ENCODE measurements around the gene ABR. TPM values are rescaled to one million over a fixed set of nuclear protein-coding genes. Genes with fewer than 3 reads are reported as not detected.

The ABR gene
- total RNA-seq, 1 donor from 2014 or later: 134 TPM

DNA sequence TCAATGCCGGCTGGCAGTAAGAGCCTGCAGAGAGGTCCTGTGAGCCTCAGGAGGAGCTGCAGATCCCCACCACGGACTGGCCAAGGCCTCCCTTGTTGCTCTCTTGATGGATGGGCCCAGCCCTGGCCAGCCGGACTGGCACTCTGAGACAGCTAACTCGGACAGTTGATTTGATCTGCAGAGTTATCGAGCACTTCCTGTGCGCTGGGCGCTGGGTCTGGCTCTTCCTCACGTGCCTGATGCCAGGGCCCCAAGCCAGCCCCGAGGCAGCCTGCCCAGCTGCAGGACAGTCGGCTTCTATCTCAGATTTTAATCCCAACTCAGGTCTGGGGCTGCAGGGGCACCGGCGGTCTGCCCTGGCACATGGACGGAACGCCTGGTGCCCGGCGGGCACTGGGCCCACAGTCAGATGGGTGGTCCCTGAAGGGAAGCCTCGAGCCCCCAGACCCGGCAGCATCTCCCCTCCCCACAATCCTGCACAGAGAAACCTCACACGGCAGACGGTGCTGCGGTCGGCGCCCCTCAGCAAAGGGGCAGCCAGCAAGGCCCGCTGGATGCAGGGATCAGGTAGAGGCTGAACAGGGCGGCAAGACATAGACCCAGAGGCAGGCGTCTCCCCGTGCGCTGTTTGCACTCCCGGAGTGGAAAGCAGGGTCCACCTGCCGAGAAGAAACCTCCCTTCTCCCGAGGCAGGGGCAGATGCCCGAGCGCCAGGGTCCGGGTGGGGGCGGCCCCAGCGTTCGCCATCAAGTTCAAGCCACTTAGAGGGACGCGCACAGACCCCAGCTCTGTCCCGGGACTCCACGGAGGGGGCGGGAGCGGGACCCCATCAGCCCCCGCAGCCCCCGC, 148.9 kb downstream of the ABR start:
- DNase-seq: peak; percentile 41

DNA sequence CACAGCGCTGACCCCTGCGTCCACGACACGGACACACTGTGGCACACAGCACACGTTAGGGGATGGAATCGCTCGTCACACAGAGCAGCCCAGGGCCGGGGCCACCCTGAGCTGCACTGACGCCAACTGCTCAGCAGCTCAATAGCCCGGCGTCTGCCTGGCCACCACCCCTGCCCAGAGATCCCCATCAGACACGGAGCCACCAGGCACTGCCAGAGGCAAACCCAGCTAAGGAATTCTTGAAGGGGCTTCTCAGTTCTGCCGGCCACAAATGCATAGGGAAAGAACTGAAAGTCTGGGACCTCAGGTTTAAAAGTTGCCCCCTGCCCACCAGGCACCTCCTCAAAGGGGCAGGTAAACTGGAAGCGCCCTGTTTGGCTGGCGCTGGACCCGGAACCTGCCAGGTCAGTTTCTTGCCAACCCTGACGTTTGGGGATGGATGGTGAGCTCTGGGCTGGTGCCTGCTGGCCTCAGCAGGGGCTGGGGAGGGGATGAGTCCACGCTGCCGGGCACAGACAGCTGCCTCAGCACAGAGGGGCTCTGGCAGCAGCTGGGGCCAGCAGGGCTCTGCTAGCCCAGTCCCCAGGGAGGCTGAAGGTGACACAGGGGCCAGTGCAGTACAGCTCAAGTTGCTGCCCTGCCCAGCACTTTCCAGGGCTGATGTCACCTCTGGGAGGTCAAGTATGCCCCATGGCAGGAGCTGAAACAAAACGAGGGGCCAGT, 149.7 kb downstream of the ABR start:
- DNase-seq: no peak

DNA sequence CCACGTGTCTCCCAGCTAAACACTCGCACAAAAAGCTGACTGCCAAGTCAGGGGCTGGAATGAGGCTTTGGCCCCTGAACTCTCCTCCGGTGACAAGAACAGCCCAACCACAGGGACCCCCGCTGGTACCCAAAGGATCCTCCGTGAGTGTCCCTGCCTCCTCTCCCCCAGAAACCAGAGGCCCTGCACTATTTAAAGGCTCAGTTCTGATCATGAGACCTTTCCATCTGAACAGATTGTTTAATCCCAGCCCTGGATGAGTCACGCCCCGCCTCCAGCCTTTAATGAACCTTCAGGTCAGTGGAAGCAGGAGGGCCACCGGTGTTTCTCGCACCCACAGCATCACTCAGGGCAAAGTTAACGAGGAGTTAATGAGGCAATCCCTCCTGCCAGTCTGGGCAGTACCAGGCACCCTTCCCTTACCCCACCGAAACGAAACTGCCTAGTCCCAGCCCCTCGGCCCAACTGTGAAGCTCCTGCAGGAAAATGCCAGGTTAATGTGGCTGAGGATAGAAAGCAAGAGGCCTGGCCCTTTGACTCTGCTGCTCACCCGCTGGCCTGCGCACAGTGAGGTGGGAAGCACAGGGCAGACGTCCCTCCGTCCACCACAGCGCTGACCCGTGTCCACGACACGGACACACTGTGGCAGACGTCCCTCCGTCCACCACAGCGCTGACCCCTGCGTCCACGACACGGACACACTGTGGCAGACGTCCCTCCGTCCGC, 150.4 kb downstream of the ABR start:
- peak; percentile 57 for DNase-seq

DNA sequence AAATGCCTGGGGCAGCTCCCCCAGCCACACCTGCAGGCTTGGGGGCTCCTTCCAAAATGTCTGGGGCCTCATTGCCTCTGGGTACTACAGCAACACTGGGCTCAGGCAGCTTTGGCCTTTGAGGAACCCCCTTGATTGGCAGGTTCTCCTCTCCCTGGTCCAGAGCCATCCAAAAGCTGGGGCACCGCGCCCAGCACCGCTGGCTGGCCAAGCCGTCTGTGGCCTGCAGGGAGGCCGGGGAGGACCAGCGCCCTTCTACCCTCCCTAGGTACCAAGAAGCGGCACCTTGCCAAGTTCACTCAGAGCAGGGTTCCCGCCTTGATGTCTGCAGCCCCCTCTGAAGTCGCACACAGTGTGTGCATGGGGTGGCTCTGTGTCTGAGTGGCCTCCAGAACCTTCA, 152.7 kb downstream of the ABR start:
- no peak for DNase-seq

DNA sequence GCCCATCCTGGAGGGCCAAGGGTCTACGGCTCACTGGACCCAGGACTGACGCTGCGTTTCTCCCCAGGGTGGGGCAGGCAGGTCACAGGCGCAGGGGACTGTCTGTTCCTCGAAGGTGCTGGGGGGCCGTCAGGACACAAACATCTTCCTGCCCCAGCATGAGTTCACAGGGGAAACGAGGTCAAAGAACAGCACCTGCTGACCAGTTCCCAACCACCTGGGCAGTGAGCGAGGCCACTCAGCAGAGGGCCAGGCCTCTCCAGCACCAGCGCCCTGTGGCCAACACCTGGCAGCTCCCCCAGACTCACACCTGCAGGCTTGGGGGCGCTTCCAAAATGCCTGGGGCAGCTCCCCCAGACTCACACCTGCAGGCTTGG, 153.2 kb downstream of the ABR start:
- DNase-seq: no peak

DNA sequence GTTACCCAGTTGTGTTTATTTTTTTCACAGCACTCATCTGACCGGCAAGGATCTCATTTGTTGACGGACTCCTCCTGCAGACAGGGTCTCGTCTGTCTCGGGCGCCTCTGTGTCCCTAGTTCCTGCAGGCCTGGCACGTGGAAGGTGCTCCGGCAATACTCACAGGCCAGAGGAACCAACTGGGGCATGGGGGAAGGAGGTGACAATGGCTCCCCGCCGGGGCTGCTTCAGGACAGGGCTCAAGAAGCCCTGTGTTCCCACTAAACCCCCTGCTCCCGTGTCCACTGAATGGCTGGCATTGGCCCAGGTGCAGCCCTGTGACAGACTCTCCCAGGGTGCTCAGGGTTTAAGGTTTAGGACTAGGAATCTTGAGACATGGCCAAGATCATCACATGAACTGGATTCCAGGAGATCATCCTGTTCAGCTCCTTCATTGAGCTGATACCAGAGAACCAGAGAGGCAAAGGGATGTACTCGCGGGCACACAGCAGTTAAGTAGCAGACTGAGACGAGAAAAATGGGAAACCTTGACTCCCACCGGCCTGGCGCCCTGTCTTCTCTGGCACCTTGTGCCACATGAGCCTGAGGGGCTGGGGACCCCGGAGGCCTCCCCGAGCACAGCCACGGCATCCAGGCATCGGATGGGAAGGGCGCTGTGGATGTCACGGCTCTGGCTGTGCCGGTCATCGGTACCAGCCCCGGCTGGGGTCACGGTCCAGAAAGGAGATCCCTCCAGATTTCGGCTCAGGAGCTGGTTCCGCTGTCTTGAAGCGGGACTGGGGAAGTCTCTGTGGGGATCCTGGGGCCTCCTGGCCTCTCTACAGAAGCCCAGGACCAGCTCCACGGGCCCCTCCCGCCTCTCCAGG, 153.8 kb downstream of the ABR start:
- DNase-seq: no peak

DNA sequence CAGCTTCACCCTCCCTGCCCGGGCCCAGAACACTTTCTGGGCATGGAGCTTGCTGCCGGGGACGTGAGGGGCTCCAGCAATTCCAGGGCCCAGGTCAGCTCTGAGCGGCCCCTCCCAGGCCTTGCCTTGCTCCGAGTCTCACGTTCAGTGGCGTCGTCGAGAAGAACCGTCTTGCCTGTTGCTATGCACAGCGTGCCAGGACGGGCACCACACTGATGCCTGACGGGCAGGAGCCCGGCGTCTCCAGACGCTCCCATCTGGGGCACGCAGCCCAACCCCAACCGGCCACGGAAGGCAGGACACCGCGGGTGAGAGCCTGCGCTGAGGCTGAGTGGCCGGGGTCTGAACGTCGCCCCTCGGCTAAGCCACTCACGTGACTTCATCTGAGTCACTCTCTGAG, 155.7 kb downstream of the ABR start:
- no peak for DNase-seq

DNA sequence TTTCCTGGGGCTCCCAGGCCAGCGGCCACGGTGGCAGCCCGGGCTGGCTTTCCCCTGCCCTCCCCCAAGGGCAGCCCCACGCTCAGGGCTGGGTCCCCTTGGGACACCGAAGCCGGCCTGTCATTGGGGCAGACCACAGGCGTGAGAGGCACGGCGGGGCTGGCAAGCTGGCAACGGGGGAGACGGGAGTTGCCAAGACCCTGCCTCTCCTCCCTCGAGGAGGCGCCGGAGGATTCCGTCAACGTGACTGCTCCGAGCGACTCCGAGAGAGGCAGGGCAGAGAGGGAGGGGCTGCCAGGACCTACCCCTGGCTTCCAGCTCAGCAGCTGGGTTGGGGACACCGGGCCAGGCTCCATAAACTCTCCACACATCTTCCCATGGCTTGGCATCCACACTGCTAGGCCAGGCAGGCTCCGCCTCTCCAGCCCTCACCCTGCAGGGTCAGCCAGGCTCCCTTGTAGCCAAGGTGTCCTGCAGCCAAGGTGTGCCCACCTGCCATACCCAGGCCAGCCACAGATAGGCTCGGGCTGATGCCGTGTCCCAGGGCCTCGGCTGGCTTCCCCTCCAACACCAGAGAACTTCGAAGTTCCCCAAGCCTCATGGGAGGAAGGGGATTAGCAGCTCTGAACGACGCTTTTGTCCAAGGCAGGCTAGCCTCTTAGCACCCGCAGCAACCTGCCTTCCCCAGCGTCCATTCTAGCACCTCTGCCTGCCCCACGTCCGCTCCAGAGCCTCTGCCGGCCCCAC, 157.3 kb downstream of the ABR start:
- DNase-seq: no peak

DNA sequence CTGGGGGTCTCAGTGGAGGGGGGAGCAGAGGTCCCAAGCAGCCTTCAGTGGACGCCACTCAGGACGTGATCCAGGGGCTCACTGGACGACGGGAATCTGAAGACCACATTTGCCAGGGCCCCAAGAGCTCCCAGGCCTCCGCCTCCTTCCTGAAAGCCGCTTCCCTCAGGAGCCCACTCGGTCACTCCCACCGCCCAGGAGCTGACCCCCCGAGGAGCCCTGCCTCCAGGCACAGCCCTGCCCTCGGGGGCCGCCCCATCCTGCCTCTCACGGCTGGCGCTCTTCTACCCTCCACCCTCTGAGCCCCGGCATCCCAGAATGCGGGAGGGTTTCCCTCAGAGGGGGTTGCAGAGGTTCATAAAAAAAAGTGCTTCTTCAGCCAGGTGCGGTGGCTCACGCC, 158.6 kb downstream of the ABR start:
- DNase-seq: no peak

DNA sequence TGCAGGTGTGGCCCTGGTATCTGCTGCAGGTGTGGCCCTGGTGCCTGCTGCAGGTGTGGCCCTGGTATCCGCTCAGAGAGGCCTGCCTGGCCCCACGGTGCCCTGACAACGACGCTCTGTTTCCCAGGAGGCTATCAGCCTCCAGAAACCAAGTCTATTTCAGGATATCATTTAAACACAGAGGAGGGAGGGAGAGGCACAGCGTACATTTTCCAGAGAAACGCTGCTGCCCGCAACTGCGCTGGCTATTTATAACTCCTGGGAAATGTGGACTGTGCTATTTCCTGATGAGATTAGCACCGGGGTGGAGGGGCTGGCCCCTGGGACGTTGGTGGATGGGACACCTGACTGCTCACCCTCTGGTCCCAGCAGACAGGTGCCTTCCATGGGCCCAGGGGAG, 160.3 kb downstream of the ABR start:
- DNase-seq: no peak

DNA sequence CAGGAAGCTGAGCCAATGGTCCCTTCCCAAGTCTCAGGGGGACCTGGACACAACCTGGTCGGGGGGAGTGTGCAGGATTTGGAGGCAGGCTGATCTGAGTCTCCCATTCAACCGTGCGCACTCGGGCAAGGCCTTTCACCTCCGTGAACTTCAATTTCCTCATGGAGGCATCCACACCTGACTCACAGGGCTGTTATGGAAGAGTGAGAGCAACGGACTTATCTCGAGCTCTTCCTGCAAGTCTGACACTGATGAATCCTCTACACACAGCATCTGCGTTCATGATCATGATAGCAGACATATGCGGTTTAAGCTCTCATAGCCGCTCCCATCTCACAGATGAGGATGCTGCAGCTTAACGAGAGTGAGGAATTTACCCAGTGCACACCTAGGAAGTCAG, 161.2 kb downstream of the ABR start:
- no peak for DNase-seq

DNA sequence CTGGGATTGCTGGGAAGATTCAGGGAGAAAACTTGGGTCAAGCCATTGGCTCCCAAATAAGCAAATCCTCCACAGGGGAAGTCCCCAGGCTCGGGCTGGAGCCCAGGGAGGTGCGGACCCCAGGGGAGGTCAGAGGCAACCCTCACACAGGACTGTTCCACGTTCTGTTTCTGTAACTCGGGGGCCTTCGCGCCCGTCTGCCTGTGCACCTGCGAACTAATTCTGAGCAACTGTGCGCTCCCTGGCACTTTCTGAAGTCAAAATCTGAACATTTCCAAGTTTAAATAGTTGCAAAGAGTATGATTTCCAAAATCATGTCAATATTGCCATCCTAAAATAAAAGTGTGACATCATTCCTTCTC, 166.1 kb downstream of the ABR start:
- DNase-seq: no peak

DNA sequence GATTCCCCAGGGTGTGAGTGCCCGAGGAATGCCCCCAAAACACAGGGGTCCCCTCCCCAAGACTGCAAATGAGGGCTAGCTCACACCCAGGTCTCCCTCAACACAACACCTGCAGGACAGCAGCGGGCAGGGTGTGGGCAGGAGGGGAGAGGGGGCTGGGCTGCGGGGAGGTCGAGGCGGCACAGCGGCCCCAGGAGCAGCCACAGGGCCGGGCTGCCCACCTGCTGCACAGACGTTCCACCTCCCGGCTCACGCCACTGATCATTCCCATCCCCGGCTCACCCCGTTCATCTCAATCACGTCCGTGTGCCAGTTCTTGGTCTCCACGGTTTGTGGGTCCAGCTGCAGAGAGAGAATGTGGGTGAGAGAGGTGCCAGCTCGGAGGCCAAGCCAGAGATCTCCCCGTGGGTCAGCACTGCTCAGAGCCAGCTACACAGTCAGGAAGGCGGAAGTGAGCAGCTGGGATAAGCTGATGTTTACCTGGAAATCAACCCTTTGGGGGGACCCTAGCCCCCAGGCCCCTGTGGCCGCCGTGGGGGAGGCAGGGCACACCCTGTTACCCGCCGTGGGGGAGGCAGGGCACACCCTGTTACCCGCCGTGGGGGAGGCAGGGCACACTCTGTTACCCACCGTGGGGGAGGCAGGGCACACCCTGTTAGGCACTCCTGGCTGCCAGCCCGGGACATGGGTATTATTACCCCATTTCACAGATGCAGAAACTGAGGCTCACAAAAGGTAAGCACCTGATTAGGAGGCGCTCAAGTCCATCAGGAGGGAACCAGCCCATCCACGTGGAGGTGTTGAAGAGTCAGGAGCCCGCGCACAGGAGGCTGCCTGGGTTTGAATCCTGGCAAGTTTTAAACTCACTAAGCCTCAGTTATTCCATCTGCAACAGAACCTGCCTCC, 166.7 kb downstream of the ABR start:
- DNase-seq: no peak

DNA sequence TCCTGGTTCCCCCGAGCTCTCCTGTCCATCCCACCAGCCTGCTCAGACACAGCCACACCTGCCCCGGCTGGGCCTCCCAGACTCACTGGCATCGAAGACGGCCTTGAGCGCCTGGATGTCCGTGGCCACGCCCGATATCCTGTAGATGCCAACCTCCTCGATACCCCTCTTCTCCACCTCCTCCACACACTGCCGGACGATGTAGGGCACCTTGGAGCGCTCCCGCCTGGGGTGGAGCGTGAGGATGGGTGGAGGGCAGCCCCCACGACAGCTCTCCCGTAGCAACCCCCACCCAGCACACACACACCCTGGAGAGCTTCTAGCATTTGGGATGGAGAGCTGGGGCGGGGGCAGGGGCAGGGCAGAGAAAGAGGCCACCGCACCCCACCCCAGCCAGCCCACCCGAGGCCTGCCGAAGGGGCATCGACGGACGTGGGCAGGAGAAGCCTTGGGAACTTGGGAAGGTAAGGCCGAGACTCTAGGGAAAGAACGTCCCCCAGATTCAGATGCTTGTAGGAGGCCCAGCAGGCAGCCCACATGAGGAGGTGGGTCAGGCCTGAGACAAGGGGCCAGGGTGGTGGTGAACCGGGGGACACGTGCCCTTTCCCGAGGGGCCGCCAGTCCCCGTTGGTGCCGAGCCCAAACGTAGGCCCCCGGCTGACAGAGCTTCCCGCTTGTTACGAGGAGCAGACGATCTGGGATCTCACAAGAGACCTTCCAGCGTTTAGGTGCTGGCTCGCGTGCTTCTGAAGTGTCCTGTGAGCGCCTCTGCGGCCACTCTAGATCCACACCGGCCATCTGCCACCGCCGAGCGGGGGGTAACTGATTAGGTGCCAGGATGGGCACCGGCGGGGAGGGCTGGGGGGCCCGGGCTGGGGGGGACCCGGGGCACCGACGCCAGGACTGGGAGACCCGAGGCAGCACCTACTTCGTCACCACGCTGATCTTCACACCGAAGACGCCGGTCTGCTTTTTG, 167.7 kb downstream of the ABR start:
- DNase-seq: no peak

DNA sequence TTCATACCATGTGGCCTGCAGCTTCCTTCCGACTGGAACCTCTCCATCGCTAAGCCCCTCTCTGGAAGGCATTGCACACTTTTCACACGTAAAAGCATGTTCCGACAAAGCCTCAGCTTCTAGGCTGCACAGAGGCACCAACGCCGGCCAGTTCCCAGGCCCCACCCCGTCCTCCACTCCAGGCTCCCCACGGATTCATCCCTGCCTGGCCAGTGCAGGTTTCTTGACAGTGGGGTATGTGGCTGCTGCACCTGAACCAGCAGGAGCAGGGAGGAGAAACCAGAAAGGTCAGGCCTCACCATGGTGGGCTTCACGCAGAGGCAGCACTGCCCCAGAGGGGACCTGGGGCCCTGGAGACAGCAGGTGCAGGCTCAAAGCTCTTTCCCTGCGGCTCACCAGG, 168.6 kb downstream of the ABR start:
- no peak for DNase-seq

DNA sequence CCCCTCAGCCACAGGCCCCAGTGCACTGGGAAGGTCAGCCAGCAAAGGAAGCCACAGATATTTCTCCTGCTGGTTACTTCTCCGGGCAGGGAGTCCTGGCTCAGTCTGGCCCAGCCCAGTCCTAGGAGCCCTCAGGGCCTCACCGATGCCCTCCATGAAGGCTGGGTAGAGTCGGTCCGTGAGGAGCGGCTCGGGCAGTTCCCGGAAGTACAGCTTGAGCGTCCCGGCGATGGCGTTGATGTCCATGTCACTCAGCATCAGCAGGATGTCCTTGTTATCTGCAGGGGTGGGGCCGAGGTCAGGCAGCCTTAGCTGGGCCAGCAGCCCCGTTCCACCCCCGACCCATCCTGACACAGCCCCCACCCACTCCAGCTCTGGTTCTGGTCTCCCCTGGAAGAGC, 169.2 kb downstream of the ABR start:
- DNase-seq: no peak

DNA sequence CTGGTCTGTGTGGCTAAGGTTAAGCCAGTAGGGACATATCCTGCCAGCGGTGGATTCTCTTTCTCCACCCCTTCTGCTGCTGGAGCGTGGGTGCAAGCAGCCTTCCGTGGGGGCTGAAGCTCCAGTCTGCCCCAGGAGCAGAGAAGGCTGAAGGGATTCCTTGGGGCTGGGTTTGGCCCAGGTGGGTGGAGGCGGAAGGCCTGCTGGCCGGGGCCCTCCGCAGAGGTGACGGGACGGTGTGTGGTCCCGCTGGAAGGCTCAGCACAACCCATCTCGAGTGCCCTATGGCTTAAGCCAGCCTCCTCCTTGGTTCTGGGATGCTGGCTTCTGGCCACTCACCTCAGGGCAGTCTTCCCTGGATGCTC, 169.7 kb downstream of the ABR start:
- no peak for DNase-seq

DNA sequence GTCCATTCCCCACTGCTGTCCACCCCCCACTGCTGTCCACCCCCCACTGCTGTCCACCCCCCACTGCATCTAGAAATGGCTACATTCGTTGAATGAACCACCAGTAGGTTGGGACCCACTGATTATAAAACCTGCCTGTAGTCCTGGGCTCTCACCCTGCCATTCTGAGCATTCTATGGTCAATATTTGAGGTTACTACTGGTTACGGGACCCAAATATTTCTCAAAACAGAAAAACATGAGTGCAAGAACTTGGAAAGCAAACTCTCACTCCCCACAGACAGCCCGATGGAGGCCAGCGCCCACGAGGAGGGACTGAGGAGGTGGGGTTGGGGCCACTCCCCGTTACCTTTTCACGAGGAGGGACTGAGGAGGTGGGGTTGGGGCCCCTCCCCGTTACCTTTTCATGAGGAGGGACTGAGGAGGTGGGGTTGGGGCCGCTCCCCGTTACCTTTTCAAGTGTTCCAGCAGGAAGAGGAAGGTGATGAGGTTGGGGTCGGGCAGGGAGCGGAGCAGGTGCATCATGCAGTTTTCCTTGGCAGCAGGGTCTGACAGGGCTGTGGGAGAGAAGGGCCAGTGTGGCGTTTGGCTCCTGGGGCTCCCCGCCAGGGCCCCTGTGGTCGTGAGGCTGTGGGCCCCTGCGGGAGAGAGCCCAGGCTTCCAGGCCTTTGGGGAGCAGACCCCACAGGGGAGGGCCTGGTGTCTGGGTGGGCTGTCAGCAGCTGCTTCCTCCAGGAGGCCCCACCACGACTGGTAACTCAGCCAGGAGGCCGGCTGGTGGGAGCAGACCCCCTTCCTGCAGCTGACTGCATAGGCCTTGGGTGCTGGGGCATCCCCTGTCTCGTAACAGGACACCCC, 170.3 kb downstream of the ABR start:
- no peak for DNase-seq
